K562 (cell line): ENCODE measurements around the gene NEDD9. TPM values are rescaled to one million over a fixed set of nuclear protein-coding genes. Genes with fewer than 3 reads are reported as not detected.

Source experiments
- FIP1L1 ChIP-seq: fragments of 200-400 bp; formaldehyde crosslinking; IDR thresholded peaks from 2 replicates; pipeline ENCODE4 v1.6.1; 2018; ENCODE audit warnings: mild to moderate bottlenecking, low read depth, low read length; ENCODE audit not compliant: poor library complexity, severe bottlenecking
- FOSL1 ChIP-seq: fragments of 200-800 bp; sonication (Bioruptor generic); conservative IDR thresholded peaks from 2 replicates; pipeline ENCODE4 v1.6.1; 2016; ENCODE audit warnings: missing genetic modification characterization, missing compliant biosample characterization
- MEIS2 ChIP-seq: fragments of 450-650 bp; IDR thresholded peaks from 2 replicates; pipeline ENCODE4 v1.6.1; 2014; ENCODE audit warnings: mild to moderate bottlenecking; ENCODE audit not compliant: partially characterized antibody
- SIX5 ChIP-seq, 2 experiments: IDR thresholded peaks; 2 replicates each; pipeline ENCODE4 v1.6.1; 2011; ENCODE audit warnings: low read length in 2 of 2, borderline replicate concordance in 1 of 2, low read depth in 1 of 2, mild to moderate bottlenecking in 1 of 2, moderate library complexity in 1 of 2; ENCODE audit not compliant: insufficient read depth in 1 of 2
- ZNF3 ChIP-seq: fragments of 250-450 bp; sonication (Bioruptor Pico); IDR thresholded peaks from 2 replicates; pipeline ENCODE4 v1.5.0; 2021; ENCODE audit warnings: mild to moderate bottlenecking, moderate library complexity
- ZNF444 ChIP-seq: fragments of 250-450 bp; sonication (Bioruptor Pico); IDR thresholded peaks from 2 replicates; pipeline ENCODE4 v1.4.0; 2020; ENCODE audit warnings: mild to moderate bottlenecking, moderate library complexity
- polyA plus RNA-seq, 8 experiments: library from polyadenylated mRNA; depleted of rRNA in 4 of 8; stranded (reverse) in 5 of 8; unstranded in 3 of 8; fragments of >200 nt; fragmentation: Nextera tagmentation in 2 of 8; fragmentation: Illumina TruSeq in 1 of 8; extraction: Ambion mirVana in 2 of 8; extraction: Trizol in 1 of 8; gene quantifications; 2 replicates each; pipeline versions ENCODE4 v1.2.1 to v1.2.3, GENCODE V29; 2011 to 2014; ENCODE audit warnings: inconsistent platforms in 1 of 8, missing spikeins in 1 of 8
- total RNA-seq, 7 experiments: library from RNA; depleted of rRNA in 6 of 7; stranded (reverse); fragments of >200 nt in 6 of 7; fragmentation: Illumina TruSeq in 2 of 7; extraction: Trizol in 2 of 7; gene quantifications; 2 replicates each; pipeline versions ENCODE4 v1.2.1 to v1.2.3, GENCODE V29; 2011 to 2021; ENCODE audit warnings: low replicate concordance in 1 of 7
- TF ChIP-seq, protein P1 (sequence below): IDR thresholded peaks from 2 replicates; pipeline ENCODE4 v1.6.1; 2012; ENCODE audit warnings: low read depth, low read length, improper control_type of control experiment, borderline replicate concordance

The NEDD9 gene
- total and polyA plus RNA-seq, 9 of the 15 experiments (the other 6 are each of a cell fraction or from before 2014, with no cell fraction given), result 0.04 to 0.18 (median 0.15) TPM; not detected in 6

DNA sequence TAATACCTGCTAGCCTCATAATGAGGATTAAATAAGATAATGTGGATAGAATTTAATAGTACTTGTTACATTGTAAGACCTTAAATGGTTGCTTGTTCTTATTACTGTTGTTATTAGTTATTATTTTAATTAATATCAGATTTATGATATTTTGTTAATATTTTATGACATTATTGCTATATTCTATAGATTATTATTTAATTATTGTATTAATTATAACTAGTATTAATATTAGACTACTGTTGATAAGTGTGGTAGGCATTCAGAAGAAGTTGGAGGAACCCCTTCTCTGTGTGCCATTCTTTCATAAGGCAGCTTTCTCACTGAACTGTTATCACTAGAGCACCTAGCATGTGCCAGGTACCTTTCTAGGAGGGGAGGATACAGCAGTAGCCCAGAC, 2.6 kb upstream of the NEDD9 start (continued):
- TF ChIP-seq, protein P1, sequence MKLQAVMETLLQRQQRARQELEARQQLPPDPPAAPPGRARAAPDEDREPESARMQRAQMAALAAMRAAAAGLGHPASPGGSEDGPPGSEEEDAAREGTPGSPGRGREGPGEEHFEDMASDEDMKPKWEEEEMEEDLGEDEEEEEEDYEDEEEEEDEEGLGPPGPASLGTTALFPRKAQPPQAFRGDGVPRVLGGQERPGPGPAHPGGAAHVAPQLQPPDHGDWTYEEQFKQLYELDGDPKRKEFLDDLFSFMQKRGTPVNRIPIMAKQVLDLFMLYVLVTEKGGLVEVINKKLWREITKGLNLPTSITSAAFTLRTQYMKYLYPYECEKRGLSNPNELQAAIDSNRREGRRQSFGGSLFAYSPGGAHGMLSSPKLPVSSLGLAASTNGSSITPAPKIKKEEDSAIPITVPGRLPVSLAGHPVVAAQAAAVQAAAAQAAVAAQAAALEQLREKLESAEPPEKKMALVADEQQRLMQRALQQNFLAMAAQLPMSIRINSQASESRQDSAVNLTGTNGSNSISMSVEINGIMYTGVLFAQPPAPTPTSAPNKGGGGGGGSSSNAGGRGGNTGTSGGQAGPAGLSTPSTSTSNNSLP, result no peak
- no peak for TF ChIP-seq MEIS2
- no peak for TF ChIP-seq ZNF3 (CRISPR knock-in tag)
- no peak for TF ChIP-seq ZNF444 (CRISPR knock-in tag)
- no peak for TF ChIP-seq FOSL1 (tag)
- TF ChIP-seq FIP1L1, result no peak
- TF ChIP-seq SIX5 (IDR thresholded peaks at IDR 0.05; ENCODE audit: borderline replicate concordance in 1 of 2, insufficient read depth in 1 of 2, low read depth in 1 of 2, low read length in 2 of 2), result no peak
